ENCODE results near the gene FGFBP3. TPM values are rescaled to one million over a fixed set of nuclear protein-coding genes. Genes with fewer than 3 reads are reported as not detected.

Gene FGFBP3
- polyA plus RNA-seq, 3 donors: 0.30 to 0.45 (median 0.32) TPM

GRCh38 chr10:91908337-91909116, 759 bp downstream of the FGFBP3 start:
- peaks cover 0 to 2% (median 0%) of the 10 kb centered on the region in 7 donors for H3K9me3 Mint-ChIP-seq
- H3K9ac ChIP-seq (ENCODE audit: insufficient read depth, low read length, poor library complexity, severe bottlenecking): peak overlapping the region; percentile 72

More at GRCh38 chr10:91908337-91909116, 759 bp downstream of the FGFBP3 start:
- Histone ChIP-seq H3K79me2 (ENCODE audit: insufficient read depth, low read length) (no peaks in the 10 kb centered on the region), H3K4me1 (ENCODE audit: control insufficient read depth in 1 of 2, insufficient read depth in 2 of 2, low read length in 2 of 2) (peaks cover 10 to 25% of the 10 kb centered on the region in 2 donors), H4K20me1 (ENCODE audit: insufficient read depth, low read length) (no peaks in the 10 kb centered on the region), H3K4me3 (replicated peaks in 1 of 3; ENCODE audit: low read depth in 2 of 3, low read length in 3 of 3) (peak overlapping the region; percentile 42 to 78 (median 70)), H3K9me3 (replicated peaks in 1 of 2; ENCODE audit: control insufficient read depth in 1 of 2, insufficient read depth in 1 of 2, low read length in 2 of 2) (no peaks in the 10 kb centered on the region), H3K27ac (ENCODE audit: low read depth in 1 of 2, low read length in 2 of 2) (peak overlapping the region; percentile 44 to 50), H3K27me3 (ENCODE audit: control insufficient read depth in 2 of 2, insufficient read depth in 2 of 2, low read length in 2 of 2) (peaks cover under 1 to 2% of the 10 kb centered on the region in 2 donors), H3K4me2 (replicated peaks; ENCODE audit: extremely low read depth, low read length, poor library complexity, severe bottlenecking) (peak overlapping the region; percentile 90), H3K36me3 (replicated peaks in 1 of 2; ENCODE audit: control insufficient read depth in 1 of 2, insufficient read depth in 2 of 2, low read length in 2 of 2) (no peaks in the 10 kb centered on the region), H2AFZ (ENCODE audit: insufficient read depth, low read depth, low read length, poor library complexity, severe bottlenecking) (peak overlapping the region; percentile 99)
- under 1% methylated on average over 93 of the region's 93 CpGs for WGBS (ENCODE audit: insufficient coverage)
- peak overlapping the region; percentile 56 to 79 (median 77) for H3K27ac Mint-ChIP-seq
- peaks cover 3 to 6% of the 10 kb centered on the region in 2 donors for H3K36me3 Mint-ChIP-seq
- peak overlapping the region; percentile 94 to 96 for H3K4me3 Mint-ChIP-seq
- DNase-seq: peak; percentile 63 to 70 (median 67)
- peaks cover 21% of the 10 kb centered on the region for H3K4me1 Mint-ChIP-seq
- intact Hi-C loops (cut with micrococcal nuclease): loop anchor here in 1 of 2 donors (5.0 kb wide), 1 partner anchor 41 kb away; no protein-coding TSS in a partner anchor
- peak; percentile 31 for TF ChIP-seq CTCF (IDR thresholded peaks at IDR 0.05)
- peaks cover 1 to 5% (median 5%) of the 10 kb centered on the region in 3 donors for H3K27me3 Mint-ChIP-seq (ENCODE audit: low read depth in 3 of 3)

Measured in CD14-positive monocyte (primary cell).